NCI-H2171 (cell line): Measurements from ENCODE around the gene SPOCK1.

Experiments used
- DNase-seq: peaks from one replicate; lab custom pipeline; 2025; lab: John Stamatoyannopoulos, UW

SPOCK1 gene

DNA sequence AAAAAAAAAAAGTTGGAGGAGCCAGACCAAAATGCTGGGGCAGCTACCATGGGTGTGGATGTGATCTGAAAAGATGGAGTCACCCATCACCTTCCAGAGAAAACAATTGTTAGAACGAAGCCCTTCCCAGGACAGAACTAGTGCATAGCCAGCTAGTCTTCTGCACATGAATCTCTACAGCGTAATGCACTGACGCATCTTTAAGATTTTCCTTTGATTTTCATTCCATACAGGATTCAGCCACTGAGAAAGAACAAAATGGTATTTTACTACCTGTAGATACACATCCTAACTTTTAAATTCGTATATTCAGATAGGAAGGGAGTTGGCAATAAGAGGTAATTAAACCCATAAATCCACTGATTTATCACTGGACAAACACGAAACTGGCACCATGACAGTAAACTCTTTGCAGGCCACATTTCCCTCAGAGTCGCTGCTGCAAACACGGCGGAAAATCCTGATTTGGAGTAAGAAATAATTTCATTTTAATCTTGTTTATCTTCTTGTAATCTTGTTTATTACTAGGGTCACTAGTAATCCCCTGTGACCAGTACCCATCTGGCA, 206.6 kb downstream of the SPOCK1 start:
- DNase-seq: no peak

DNA sequence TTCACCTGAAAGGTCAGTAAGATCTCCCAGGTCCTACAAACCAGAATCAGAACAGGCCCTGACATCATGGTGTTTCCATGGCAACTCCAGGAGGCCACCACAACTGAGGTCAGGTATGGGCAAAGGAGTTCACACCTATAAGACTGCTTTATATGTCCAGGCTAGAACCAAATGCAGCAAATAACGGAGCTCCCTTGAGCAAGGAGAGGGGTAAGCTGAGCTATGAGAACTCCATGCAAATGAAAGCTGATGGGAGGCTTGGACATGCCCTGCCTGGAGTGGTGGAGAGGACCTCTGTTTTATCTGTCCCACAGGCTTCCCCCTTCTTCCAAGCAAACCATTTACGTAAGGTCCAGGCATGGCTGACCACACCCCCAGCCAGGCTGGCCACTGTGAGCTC, 207.7 kb downstream of the SPOCK1 start:
- DNase-seq: no peak

DNA sequence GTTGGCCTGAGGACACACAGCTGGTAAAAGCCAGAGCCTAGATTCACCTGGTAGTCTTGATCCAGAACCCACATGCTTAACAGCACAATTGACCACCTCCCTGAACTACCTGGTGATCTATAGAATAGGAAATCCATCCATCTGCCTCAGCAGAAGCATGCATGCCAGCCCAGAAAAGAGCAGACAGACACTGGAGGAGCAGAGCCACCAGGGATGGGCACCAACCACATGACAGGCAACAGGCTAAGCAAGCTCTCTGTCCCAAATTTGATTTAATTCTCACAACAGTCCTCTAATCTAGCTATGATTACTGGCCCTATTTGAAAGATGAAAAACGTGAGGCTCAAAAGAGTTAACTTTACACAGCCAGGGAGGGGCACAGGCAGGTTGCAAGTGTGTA, 208.1 kb downstream of the SPOCK1 start:
- no peak for DNase-seq

DNA sequence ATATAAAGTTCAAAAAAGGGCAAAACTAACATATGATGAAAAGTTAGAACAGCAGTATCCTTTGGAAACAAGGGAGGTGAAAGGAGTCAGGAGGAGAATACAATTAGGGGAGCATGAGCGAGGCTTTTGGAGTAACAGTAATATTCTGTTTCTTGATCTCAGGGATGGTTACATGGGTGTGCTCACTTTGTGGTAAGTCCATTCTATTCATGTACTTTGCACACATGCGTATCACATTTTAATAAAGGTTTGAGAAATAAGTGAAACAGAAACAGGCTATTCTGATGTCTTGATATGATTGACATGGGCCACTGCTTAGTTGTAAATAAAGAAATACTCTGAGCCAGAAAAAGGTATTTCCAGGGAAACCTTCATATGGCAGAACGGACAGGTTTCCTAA, 208.8 kb downstream of the SPOCK1 start:
- no peak for DNase-seq

DNA sequence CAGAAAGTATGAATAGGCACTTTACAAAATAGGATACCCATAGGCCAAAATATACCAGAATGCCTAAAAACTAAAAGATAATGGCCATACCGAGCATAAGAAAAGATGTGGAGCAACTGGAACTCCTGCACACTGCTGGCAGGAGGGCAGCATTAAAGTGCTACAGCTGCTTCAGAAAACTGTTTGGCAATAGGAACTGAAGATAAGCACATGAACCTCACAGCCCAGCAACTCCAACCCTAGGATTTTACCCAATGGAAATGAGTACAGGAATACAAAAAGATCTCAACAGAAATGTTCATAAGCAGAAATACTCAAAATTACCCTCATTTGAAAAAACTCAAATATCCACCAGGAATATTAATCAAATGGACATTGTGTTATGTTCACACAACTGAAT, 209.3 kb downstream of the SPOCK1 start:
- DNase-seq: no peak

DNA sequence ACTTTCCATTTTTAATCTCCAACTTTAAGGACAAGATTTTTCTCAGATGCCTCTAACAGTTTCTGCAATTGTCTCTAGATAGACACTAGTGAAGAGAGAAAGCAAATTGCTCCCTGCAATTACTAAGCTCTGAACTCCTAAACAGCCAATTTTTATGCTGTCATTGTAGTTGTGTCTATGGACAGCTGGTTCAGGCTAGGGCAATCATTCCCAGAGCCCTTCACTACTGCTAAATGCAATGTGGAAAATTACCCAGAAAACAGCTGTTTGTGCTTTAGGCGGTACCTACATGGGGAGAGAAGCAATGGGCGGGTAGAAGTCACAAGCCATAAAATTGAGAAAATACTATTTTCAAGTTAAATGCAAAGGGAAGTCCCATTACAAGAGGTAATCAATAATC, 211.6 kb downstream of the SPOCK1 start:
- no peak for DNase-seq

DNA sequence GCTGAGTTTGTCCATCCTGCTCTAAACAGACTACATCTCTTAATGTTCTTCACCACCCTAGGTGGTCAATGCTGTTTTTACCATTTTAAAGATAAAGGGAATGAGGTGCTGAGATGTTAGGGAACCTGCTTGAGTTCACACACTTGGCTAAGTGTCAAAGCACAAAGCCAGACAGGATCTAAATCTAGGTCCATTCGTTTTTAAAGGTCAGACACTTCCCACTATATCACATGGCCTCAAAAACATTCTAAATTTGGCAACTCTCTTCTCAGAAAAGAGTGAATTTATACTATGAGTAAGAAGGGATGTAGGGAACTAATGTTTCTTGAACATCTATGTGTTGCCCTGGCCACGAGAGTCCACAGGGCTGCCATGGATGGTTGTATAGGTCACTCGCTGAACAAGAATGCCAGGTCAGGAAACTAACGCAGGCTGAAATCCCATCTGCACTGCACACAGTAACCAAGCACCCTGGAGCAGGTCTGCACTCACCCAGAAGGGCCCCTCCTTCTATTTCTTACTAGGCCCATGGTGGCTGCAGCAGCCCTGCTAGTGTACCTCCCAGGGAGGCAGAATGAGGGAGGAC, 213.0 kb downstream of the SPOCK1 start:
- DNase-seq: no peak

DNA sequence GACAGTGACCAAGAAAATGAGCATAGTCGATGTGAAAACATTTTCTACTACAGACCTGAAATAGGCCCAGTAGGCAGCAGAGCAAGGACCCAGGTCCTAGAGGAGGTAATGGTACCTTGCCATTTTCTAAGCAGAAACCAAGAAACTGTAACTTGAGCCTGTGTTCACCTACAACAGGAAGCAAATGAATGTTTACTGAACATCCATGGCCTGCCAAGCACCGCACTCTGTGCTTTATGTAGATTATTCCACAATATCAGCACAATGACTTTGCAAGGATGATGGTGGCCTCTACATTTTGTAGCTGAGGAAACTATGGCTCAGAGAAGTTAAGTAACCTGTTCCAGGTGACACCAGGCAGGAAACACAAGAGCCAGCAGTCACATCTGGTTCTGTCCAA, 215.3 kb downstream of the SPOCK1 start:
- DNase-seq: no peak

DNA sequence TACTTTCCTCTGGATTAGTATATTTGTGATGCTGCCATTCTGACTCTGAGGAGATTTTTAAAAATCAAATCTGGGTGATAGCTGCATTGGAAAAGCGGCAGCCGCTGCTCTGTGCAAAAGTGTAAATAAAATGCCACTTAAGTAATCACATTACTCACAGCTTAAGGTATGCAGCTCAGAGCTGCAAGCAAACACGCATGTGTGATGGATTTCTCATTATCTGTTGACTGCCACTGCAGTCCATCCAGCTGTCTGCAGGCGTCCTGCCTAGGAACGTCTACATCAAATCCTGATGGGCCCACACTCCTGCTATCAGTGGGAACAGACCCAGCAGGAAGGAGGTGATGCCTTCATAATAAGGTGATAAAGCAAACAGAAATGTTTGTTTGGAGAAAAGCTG, 216.9 kb downstream of the SPOCK1 start:
- DNase-seq: no peak

DNA sequence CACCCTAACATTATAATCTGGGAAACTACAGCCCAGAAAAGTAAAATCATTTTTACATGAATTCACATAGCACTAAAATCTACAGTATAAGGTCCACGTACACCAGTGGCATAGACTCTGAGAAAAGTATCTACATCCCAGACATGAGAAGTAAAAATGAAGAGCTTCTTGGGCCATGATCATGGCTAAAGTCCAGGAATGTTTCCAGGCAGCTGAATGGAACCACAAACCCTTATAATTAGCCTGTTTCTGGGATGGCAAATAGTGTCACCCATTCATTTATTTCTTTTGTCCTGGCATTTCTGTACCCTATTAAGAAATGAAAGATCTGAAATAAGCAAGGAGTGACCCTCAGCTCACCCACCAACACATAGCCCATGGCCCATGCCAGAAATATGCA, 217.9 kb downstream of the SPOCK1 start:
- no peak for DNase-seq

DNA sequence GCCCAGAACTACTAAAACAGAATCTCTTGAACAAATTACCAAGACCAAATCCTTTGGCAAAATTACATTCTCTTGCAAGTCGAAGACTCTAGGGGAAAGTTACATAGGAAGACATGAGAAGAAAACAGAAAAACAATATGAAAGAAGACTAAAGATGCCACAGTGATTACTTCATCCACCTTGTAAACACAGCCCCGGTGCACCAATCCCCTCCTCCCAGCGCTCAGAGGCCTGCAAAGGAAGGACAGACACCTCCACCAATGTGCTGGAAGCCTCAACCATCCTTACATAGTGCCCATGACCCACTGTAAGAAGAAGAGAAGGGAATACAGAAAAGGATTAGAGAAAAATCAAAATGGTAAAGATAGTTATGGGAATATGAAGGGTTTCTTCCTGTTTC, 218.5 kb downstream of the SPOCK1 start:
- DNase-seq: no peak

DNA sequence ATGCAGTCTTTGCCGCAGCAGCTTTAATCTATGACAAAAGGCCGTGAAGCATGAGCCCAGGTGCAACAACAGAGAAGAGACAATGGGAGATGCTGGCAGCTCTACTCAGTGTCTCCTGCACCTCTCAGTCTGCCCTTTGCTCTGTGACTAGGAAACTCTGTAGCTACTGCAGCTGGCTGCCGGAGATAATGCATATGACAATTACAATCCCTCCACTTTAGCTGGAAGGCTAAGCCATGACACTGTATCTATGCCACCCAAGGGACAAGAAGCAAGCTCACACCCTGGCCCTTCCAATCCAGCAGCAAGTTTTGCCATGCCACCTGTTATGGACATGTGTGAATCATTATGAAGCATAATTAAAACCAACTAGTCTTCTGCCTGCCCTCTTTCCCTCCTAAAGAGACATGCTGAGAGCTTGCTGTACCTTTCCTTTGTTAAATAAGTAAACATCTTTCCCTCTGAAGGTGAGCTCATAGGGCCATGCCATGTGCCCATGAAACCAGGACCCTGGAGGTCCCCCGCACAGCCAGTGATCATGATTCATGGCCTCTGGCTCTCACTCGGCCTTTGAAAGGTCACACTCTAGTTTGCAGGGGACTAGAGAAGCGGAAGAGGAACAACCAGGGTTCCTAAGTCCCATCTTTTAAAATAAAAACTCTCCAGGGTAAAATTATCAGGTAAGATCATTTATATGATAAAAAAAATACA, 219.4 kb downstream of the SPOCK1 start:
- DNase-seq: no peak

DNA sequence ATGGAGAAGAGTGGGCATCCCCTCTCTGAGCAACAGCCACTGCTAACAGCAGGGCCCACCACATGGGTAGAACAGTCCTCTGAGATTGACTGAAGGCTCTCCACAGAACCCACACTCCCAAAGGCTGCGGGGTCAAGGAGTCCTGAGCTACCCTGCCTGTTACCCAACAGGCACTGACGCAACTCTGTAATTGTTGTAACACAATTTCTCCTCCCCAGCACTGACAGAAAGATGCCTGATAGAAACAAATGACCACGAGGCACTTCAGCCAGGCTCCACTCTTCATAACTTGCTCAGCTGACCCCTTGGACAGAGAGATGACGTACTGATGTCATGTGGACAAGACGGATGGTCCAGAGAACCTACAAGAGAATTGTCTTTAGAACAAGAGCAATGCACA, 220.7 kb downstream of the SPOCK1 start:
- no peak for DNase-seq

DNA sequence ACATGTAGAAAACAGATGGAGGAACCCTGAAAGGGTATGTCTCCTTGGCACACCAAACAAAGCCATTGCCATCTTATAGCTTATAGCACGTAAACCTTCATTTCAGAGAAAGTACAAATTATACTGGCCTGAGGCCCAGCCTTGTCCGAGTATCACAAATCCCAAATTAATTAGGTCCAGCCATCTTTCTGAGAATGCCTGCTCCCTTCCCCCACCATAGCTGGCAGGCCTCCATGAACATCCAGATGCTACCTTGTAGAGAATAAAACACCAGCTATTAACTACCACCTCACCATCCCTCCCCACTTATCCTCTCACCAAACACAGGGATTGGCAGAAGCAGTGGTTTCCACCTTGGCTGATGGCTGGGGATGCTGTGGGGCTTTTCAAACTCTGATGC, 224.0 kb downstream of the SPOCK1 start:
- peak; percentile 8 for DNase-seq

DNA sequence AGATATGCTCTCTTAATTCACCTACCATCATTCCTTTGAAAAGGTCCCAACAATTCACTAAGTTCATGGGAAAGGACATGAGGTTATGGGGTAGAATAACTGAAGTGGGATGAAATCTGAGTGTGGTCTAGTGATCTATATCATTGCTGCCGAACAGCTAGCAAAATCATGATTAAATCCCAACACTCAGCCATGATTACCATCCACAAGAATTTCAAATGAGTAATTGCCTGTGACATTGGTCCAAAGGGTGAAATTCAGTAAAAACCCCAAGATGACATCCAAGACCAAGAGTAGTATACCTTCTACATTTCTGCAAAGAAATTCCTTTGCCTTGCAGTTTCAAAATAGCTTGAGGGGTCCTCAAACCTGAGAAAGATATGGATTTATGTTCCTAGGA, 225.6 kb downstream of the SPOCK1 start:
- no peak for DNase-seq

DNA sequence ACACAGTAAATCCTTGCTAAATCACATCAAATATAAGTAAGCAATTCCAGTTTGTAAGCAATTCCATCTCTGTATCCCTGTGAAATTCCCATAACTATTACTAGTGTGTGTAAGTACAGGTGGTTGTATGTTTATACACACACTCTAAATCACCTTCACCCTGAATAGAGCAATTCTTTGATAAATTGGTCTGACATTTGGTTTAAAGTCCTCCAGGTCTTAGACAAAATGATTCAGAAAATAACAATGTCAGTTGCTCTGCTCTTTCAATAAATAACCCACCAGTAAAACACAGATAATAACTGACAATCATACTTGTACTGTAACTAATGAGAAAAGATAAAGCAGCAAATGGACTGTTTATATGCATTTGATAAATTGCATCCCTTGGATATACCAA, 226.3 kb downstream of the SPOCK1 start:
- no peak for DNase-seq

DNA sequence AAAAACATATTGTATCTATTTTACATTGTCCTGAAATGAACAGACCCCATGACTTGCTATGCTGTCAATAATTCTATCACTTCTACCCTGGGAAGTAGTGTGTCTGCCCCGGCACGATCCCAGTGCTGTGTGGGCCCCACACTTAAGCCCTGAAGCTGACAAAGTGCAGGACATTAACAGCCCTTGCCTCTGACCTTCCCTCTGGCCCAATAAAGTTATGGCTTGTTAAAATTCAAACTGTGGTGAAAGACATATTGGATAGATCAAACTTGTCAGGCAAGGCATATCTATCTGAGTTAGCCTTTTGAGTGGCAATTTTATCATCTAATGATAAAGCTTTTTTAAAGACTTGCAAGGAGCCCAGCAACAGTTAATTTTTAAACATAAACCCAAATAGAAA, 229.2 kb downstream of the SPOCK1 start:
- DNase-seq: no peak

DNA sequence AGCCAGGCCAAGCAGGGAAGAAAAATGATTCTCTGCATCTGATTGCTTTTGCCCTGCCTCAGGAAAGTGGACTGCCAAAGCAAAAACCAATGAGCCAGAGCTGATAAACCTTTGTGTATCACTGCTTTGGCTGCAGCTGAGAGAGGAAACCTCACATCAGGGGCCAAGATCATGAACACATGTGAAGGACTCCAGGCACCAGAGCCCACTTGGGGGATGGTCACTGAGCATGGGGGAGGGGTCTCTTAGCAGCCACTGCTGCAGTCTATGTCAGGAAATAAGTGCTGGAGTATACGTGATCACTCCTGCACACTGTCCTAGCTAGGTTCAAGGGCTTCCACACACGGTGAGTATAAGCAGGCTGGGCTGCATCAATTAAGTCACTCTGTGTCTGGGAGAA, 229.9 kb downstream of the SPOCK1 start:
- DNase-seq: no peak

DNA sequence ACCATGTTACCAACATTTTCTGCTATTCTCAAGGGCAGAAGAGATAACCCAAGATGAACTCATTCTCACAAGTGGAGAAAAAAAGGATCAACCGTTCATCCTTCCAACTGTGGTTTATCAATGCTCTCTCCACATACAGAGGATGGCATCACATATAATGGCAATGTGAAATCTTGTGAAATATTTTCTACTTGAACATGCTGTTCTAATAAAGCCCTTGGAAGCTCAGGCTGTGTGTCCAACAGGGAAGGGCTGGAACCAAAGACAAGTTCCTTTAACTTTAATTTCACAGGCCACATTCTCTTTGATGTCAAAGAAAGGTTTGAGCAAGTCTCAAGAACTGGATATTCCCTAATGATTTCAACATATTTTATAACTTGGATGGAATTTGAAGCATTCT, 230.5 kb downstream of the SPOCK1 start:
- no peak for DNase-seq

DNA sequence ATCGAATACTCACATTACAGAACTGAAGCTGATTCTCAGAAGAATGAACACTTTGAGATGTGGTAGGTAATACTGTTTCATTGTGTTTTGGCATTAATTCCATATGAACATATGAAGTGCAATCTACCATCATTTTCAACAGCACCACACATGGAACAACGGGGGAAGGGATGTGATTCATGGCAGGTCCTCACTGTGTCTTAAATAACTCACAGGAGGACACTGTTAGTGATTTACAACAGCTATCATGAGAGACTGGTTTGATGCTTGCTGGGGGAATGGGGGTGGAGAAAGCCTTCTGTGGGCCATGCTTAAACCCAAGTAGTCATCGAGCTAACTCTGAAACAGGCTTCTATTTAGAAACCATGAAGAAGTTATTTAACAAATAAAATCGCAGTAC, 232.9 kb downstream of the SPOCK1 start:
- no peak for DNase-seq

DNA sequence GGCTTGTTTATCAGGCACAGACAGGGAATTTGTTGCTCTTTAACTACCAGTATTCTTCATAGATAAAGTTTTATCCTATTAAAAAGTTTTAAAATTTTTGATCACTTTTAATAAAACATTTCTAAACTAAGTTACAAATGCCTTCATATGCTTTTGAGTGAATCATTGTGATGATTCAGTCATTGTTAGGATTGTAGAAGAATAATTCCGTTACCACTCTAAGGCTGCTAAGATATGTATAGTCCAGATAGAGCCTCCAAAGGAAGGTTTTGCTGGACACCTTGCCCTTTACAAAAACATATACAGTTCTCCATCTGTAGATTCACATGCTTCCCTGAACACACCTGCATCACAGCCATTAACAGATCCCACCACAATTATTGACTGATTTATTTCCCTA, 233.7 kb downstream of the SPOCK1 start:
- DNase-seq: no peak

DNA sequence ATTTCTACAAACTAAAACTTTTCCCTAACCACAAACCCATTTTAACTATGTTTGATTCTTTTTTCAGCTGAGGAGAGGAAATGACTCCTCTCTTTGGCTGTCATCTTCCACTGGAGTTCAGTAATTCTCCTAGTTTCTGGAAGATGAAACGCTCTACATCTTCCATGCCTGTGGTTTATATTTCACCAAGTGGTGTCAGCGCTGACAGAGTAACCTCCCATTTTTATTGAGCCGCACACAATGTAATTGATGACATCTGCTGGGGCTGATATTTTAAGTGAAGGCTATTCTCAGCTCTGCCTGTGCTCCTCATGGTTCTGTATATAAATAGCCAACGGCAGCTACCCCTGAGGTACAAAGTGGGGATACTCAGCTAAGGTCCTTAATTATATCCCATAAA, 234.6 kb downstream of the SPOCK1 start:
- DNase-seq: no peak

DNA sequence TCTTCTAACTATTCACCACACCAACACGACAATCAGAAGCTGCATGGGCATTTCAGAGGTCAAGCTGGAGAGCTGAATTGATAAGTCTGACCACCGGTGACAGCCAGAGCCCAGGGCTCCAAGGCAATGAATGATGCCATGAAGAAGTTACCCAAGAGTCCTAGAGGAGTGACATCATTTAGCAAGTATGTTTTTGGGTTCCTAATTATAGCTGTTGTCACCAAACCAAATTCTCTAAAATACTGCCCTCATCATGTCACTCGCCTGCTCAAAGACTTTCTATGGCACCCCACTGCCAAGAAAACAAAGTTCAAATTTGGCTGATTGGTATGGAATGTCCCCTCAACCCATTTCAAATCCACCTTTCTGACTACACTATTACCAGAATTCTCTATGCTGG, 235.1 kb downstream of the SPOCK1 start:
- DNase-seq: no peak
